CD14-positive monocyte (primary cell): ENCODE data around the gene GRIA1. TPM values are rescaled to one million over a fixed set of nuclear protein-coding genes. Genes with fewer than 3 reads are reported as not detected.

Experiments used
- DNase-seq, 3 donors: peaks; one replicate each; pipeline ENCODE4 v3.0.0-alpha.2; 2011 to 2022
- H2AFZ ChIP-seq: 2 replicates; pipeline ENCODE4 v1.6.0; 2012; ENCODE audit warnings: mild to moderate bottlenecking, low read depth, low read length, inconsistent platforms; ENCODE audit not compliant: insufficient read depth, poor library complexity, severe bottlenecking
- H3K27ac ChIP-seq, 2 donors: 1 replicate in 1 of 2; 2 replicates in 1 of 2; pipeline ENCODE4 v1.5.1; 2012 to 2013; ENCODE audit warnings: low read length in 2 of 2, control low read depth in 1 of 2, inconsistent platforms in 1 of 2, low read depth in 1 of 2, mild to moderate bottlenecking in 1 of 2
- H3K27me3 ChIP-seq, 2 donors: one replicate each; pipeline versions ENCODE4 v1.6.0 to v1.6.1; 2011 to 2013; ENCODE audit warnings: low read length in 2 of 2; ENCODE audit not compliant: control insufficient read depth in 2 of 2, insufficient read depth in 2 of 2
- H3K36me3 ChIP-seq, 2 donors: replicated peaks in 1 of 2; 1 replicate in 1 of 2; 2 replicates in 1 of 2; pipeline versions ENCODE4 v1.5.1 to v1.6.1; 2012 to 2013; ENCODE audit warnings: low read length in 2 of 2, control low read depth in 1 of 2, inconsistent platforms in 1 of 2, mild to moderate bottlenecking in 1 of 2; ENCODE audit not compliant: insufficient read depth in 2 of 2, control insufficient read depth in 1 of 2
- H3K4me1 ChIP-seq, 2 donors: 1 replicate in 1 of 2; 2 replicates in 1 of 2; pipeline versions ENCODE4 v1.5.1 to v1.6.1; 2012 to 2013; ENCODE audit warnings: low read length in 2 of 2, control low read depth in 1 of 2, inconsistent platforms in 1 of 2, mild to moderate bottlenecking in 1 of 2, moderate library complexity in 1 of 2; ENCODE audit not compliant: insufficient read depth in 2 of 2, control insufficient read depth in 1 of 2
- H3K4me2 ChIP-seq: replicated peaks from 2 replicates; pipeline ENCODE3; 2012; ENCODE audit warnings: low read length, moderate library complexity, mild to moderate bottlenecking; ENCODE audit not compliant: poor library complexity, severe bottlenecking; ENCODE audit errors: extremely low read depth
- H3K4me3 ChIP-seq, 3 experiments: fragments of 200-600 bp in 1 of 3; sonication (generic) in 1 of 3; replicated peaks in 1 of 3; 1 replicate in 2 of 3; 2 replicates in 1 of 3; pipeline ENCODE4 v1.5.1; 2011 to 2013; ENCODE audit warnings: low read length in 3 of 3, mild to moderate bottlenecking in 3 of 3, control low read depth in 2 of 3, low read depth in 2 of 3, inconsistent platforms in 1 of 3, moderate library complexity in 1 of 3
- H3K79me2 ChIP-seq: 2 replicates; pipeline ENCODE4 v1.6.0; 2012; ENCODE audit warnings: mild to moderate bottlenecking, control low read depth, inconsistent platforms, low read length, moderate library complexity; ENCODE audit not compliant: insufficient read depth
- H3K9ac ChIP-seq: 2 replicates; pipeline ENCODE4 v1.6.0; 2017; ENCODE audit warnings: low read length, mild to moderate bottlenecking; ENCODE audit not compliant: insufficient read depth, poor library complexity, severe bottlenecking
- H3K9me3 ChIP-seq, 2 donors: replicated peaks in 1 of 2; 1 replicate in 1 of 2; 2 replicates in 1 of 2; pipeline versions ENCODE4 v1.5.1 to v1.6.1; 2012 to 2013; ENCODE audit warnings: low read length in 2 of 2, control low read depth in 1 of 2; ENCODE audit not compliant: control insufficient read depth in 1 of 2, insufficient read depth in 1 of 2
- H4K20me1 ChIP-seq: 2 replicates; pipeline ENCODE4 v1.6.0; 2012; ENCODE audit warnings: mild to moderate bottlenecking, low read length, control low read depth, moderate library complexity; ENCODE audit not compliant: insufficient read depth
- H3K27ac Mint-ChIP-seq, 7 donors: one replicate each; pipeline ENCODE4 v1.8.0; 2020; ENCODE audit warnings: mild to moderate bottlenecking in 7 of 7, mixed read lengths in 7 of 7, moderate library complexity in 6 of 7, inconsistent platforms in 2 of 7
- H3K27me3 Mint-ChIP-seq, 3 donors: one replicate each; pipeline ENCODE4 v1.8.0; 2021 to 2022; ENCODE audit warnings: low read depth in 3 of 3, mild to moderate bottlenecking in 3 of 3, mixed read lengths in 3 of 3, moderate library complexity in 3 of 3, inconsistent platforms in 1 of 3
- H3K36me3 Mint-ChIP-seq, 2 donors: one replicate each; pipeline ENCODE4 v1.8.0; 2020; ENCODE audit warnings: mixed read lengths in 2 of 2, inconsistent platforms in 1 of 2, mild to moderate bottlenecking in 1 of 2
- H3K4me1 Mint-ChIP-seq: one replicate; pipeline ENCODE4 v1.8.0; 2020; ENCODE audit warnings: mild to moderate bottlenecking, mixed read lengths
- H3K4me3 Mint-ChIP-seq, 2 donors: one replicate each; pipeline ENCODE4 v1.8.0; 2020; ENCODE audit warnings: mild to moderate bottlenecking in 2 of 2, mixed read lengths in 2 of 2, moderate library complexity in 1 of 2
- H3K9me3 Mint-ChIP-seq, 7 donors: one replicate each; pipeline ENCODE4 v1.8.0; 2020 to 2022; ENCODE audit warnings: mixed read lengths in 7 of 7, mild to moderate bottlenecking in 6 of 7, moderate library complexity in 6 of 7, inconsistent platforms in 2 of 7
- WGBS: methylation state at CpG from one replicate; pipeline ENCODE4 v1.1.5; 2013; ENCODE audit warnings: missing lambda C conversion rate; ENCODE audit not compliant: insufficient coverage; 5-methylcytosine and 5-hydroxymethylcytosine counted together
- intact Hi-C, 2 donors: fragments of 100-400 bp; cut with micrococcal nuclease; formaldehyde crosslinking; loops; one replicate each; pipeline versions ENCODE4 v1.15.0 to v1.15.1; 2023
- polyA plus RNA-seq, 3 donors: library from polyadenylated mRNA; depleted of rRNA in 1 of 3; unstranded in 2 of 3; stranded (reverse) in 1 of 3; fragments of 300-500 nt in 2 of 3; fragments of >200 nt in 1 of 3; fragmentation: Illumina TruSeq in 2 of 3; gene quantifications; 1 replicate in 2 of 3; 2 replicates in 1 of 3; pipeline ENCODE4 v1.2.3, GENCODE V29; 2012 to 2021
- TF ChIP-seq, protein P1 (sequence below): fragments of 200-600 bp; IDR thresholded peaks from one replicate; pipeline ENCODE4 v1.8.0; 2022; ENCODE audit warnings: antibody characterized with exemption, mild to moderate bottlenecking

The GRIA1 gene
- polyA plus RNA-seq, 3 donors, result not detected

DNA sequence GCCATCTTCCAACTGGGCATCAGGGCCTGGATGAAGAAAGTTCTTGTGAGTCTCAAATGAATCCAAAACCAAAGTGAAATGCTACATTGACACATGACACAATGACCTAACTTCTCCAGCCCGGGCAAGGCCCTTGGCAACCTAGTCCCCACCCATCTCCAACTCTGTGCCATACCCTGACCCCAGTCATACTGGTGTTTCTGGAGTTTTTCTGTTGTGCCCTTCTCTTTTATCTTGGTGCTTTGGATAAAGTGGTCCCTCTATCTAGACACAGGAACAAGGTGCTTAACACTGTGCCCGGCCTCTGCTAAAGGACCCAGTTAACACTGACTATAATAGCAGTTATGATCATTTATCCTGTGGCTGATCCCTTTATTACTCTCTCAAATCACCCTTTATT, 149.8 kb downstream of the GRIA1 start:
- DNase-seq, result no peak
- Mint-ChIP-seq H3K27me3 (no peaks in the 10 kb centered on the region), H3K27ac (no peak overlapping the region), H3K4me1 (no peaks in the 10 kb centered on the region), H3K36me3 (no peaks in the 10 kb centered on the region), H3K9me3 (peaks cover 0 to 6% (median 2%) of the 10 kb centered on the region in 7 donors), H3K4me3 (no peak overlapping the region)
- Histone ChIP-seq H3K4me2 (no peak overlapping the region), H3K79me2 (no peaks in the 10 kb centered on the region), H3K9me3 (no peaks in the 10 kb centered on the region), H2AFZ (no peak overlapping the region), H3K4me1 (no peaks in the 10 kb centered on the region), H4K20me1 (no peaks in the 10 kb centered on the region), H3K4me3 (no peak overlapping the region), H3K9ac (no peak overlapping the region), H3K27ac (no peak overlapping the region), H3K36me3 (no peaks in the 10 kb centered on the region), H3K27me3 (no peaks in the 10 kb centered on the region)
- intact Hi-C loops, result no loop called here
- TF ChIP-seq, protein P1, sequence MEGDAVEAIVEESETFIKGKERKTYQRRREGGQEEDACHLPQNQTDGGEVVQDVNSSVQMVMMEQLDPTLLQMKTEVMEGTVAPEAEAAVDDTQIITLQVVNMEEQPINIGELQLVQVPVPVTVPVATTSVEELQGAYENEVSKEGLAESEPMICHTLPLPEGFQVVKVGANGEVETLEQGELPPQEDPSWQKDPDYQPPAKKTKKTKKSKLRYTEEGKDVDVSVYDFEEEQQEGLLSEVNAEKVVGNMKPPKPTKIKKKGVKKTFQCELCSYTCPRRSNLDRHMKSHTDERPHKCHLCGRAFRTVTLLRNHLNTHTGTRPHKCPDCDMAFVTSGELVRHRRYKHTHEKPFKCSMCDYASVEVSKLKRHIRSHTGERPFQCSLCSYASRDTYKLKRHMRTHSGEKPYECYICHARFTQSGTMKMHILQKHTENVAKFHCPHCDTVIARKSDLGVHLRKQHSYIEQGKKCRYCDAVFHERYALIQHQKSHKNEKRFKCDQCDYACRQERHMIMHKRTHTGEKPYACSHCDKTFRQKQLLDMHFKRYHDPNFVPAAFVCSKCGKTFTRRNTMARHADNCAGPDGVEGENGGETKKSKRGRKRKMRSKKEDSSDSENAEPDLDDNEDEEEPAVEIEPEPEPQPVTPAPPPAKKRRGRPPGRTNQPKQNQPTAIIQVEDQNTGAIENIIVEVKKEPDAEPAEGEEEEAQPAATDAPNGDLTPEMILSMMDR, result no peak
- WGBS, result 83% methylated on average over 1 of the region's 2 CpGs

DNA sequence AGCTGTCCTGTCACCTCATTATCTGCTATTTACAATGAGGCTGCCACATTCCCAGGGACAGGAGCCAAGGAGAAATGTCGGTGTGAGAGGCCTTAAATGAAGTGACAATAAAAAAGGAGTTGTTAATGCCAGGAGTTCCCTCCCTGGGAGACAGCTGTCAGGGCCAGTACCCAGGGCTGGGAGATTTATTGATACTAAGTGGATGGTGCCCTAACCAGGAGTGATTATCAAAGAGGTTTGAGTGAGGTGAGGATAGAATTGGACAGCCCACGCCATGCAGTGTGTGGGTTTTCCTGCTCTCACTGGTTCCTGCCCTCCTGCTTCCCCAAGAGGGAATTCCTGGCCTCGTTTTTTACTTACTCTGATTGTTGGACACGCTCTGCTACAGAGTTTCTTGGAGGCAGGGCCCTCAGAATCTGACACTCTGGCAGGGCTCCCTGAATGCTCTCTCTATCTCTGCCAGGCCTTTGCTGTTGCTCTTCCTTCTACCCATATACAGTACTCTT, 150.8 kb downstream of the GRIA1 start:
- no peaks in the 10 kb centered on the region for H3K4me1 ChIP-seq
- no peaks in the 10 kb centered on the region for H3K36me3 Mint-ChIP-seq
- no peak for DNase-seq
- no peak overlapping the region for H3K4me3 Mint-ChIP-seq
- 91% methylated on average over 3 of the region's 4 CpGs for WGBS
- H3K9ac ChIP-seq, result no peak overlapping the region
- TF ChIP-seq, protein P1, result no peak
- peaks cover 0 to 3% (median 2%) of the 10 kb centered on the region in 7 donors for H3K9me3 Mint-ChIP-seq
- H3K9me3 ChIP-seq, result no peaks in the 10 kb centered on the region
- H3K27me3 ChIP-seq, result no peaks in the 10 kb centered on the region
- H3K4me3 ChIP-seq, result no peak overlapping the region
- H3K4me2 ChIP-seq, result no peak overlapping the region
- no peaks in the 10 kb centered on the region for H4K20me1 ChIP-seq
- no peaks in the 10 kb centered on the region for H3K36me3 ChIP-seq
- no peaks in the 10 kb centered on the region for H3K79me2 ChIP-seq
- intact Hi-C loops, result no loop called here
- no peak overlapping the region for H3K27ac Mint-ChIP-seq
- H3K4me1 Mint-ChIP-seq, result no peaks in the 10 kb centered on the region
- H3K27ac ChIP-seq, result no peak overlapping the region
- no peak overlapping the region for H2AFZ ChIP-seq
- H3K27me3 Mint-ChIP-seq, result no peaks in the 10 kb centered on the region
